BLaER1 (cell line): ENCODE data around the gene EPB41L1.

Experiments used
- H3K27ac ChIP-seq: shearing (Covaris generic); formaldehyde crosslinking; 2 replicates; pipeline ENCODE4 v1.8.1; 2022
- H3K27me3 ChIP-seq: shearing (Covaris generic); formaldehyde crosslinking; 2 replicates; pipeline ENCODE4 v1.8.1; 2022
- H3K36me3 ChIP-seq: shearing (Covaris generic); formaldehyde crosslinking; 2 replicates; pipeline ENCODE4 v1.8.1; 2022
- H3K4me1 ChIP-seq: shearing (Covaris generic); formaldehyde crosslinking; 2 replicates; pipeline ENCODE4 v1.8.1; 2022
- H3K4me2 ChIP-seq: shearing (Covaris generic); formaldehyde crosslinking; 2 replicates; pipeline ENCODE4 v1.8.1; 2022
- H3K4me3 ChIP-seq: shearing (Covaris generic); formaldehyde crosslinking; 2 replicates; pipeline ENCODE4 v1.8.1; 2022
- H3K9ac ChIP-seq: shearing (Covaris generic); formaldehyde crosslinking; 2 replicates; pipeline ENCODE4 v1.8.1; 2022
- H3K9me3 ChIP-seq: shearing (Covaris generic); formaldehyde crosslinking; 2 replicates; pipeline ENCODE4 v1.8.1; 2022
- H4K20me1 ChIP-seq: shearing (Covaris generic); formaldehyde crosslinking; 2 replicates; pipeline ENCODE4 v1.8.1; 2022
- Cebpa-rat ChIP-seq: shearing (Covaris generic); IDR thresholded peaks from 2 replicates; pipeline ENCODE4 v1.8.1; 2022

The EPB41L1 gene

GRCh38 chr20:36231331-36231730, 76.8 kb downstream of the EPB41L1 start:
- no peak overlapping the region for H3K4me3 ChIP-seq
- no peaks in the 10 kb centered on the region for H3K36me3 ChIP-seq
- H3K27ac ChIP-seq, result no peak overlapping the region
- no peaks in the 10 kb centered on the region for H4K20me1 ChIP-seq
- no peak overlapping the region for H3K4me2 ChIP-seq
- H3K27me3 ChIP-seq, result no peaks in the 10 kb centered on the region
- H3K4me1 ChIP-seq, result peaks cover 6% of the 10 kb centered on the region
- no peak for TF ChIP-seq Cebpa-rat
- H3K9me3 ChIP-seq, result no peaks in the 10 kb centered on the region
- H3K9ac ChIP-seq, result no peak overlapping the region

DNA sequence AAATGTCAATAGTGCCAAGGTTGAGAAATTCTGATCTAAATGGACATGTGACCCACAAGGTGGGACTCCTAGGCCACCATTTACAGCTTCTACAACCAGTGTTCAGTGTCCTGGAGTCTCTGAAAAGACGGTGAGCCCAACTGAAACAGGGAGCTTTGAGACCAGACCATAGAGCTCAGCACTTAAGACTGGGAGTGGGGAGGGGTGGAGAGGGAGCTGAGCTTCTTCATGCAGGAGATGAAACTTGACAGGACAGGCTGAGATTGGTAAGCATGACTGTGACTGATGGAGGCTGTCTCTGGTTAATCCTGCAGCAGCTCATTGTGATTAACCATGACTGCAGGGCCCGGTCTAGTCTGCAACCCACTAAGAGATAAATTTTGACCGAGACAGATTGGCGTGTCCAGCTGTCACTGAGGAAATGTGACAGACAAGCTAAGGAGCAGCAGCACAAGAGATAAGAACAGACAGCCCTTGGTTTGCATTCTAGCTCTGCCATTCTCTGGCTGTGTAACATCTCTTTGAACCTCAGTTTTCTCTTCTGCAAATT, 80.3 kb downstream of the EPB41L1 start:
- no peak for TF ChIP-seq Cebpa-rat
- Histone ChIP-seq H3K4me3 (no peak overlapping the region), H3K4me2 (no peak overlapping the region), H3K36me3 (peaks cover 22% of the 10 kb centered on the region), H4K20me1 (peaks cover 21% of the 10 kb centered on the region), H3K9me3 (no peaks in the 10 kb centered on the region), H3K27me3 (no peaks in the 10 kb centered on the region), H3K4me1 (peaks cover 25% of the 10 kb centered on the region), H3K27ac (no peak overlapping the region), H3K9ac (no peak overlapping the region)

DNA sequence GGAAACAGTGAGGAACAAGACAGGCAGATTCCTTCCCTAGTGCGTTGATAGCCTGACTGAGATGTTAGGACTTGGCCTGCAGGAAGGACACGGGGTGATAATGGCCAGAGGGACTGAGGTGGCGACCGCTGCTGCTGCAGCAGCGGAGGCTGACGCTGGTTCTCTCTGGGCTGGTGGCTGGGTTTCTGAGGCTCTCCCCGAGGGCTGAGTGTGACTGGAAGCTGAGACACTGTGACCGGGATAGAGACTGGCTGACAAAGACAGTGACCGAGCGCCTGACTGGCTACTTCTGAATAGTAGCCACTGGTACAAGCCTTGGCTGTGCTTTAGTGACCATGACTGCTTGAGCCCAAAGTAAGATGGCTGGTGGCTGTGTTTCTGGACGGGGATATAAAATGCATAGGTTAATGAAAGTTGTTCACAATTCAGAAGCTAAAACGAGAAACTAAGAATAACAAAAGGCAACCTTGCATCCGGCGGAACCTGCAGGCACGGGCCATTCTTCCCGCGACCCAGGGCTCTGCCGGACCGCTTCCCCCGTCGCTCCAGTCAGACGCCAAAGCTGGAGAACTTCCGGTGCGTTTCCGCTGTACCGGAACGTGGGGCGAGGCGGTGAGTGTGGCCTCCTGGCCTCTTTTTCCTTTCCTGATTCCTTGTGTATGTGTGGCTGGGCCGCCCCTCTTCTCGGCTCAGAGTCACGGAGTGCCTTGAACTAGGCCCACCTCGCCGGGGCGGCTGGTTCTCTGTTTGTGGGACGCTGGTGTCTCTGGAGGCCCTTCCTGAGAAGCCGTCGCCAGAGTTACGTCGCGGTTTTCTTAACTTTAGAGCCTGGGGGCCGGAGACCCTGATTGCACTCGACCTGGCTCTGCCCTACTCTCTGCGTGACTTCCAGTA, 81.6 kb downstream of the EPB41L1 start, which contains the start of gene AAR2:
Gene AAR2 (plus strand): TSS at position 587 of the 894 bp plus-strand sequence. CDS start 3,391 bp downstream, outside the sequence.
- H3K9me3 ChIP-seq, result no peaks in the 10 kb centered on the region
- H3K36me3 ChIP-seq, result peaks cover 33% of the 10 kb centered on the region
- peak within 1 kb of the TSS; percentile 98 for H3K4me2 ChIP-seq
- H3K4me1 ChIP-seq, result peaks cover 25% of the 10 kb centered on the region
- peak within 1 kb of the TSS; percentile 98 for H3K9ac ChIP-seq
- H3K4me3 ChIP-seq, result peak within 1 kb of the TSS; percentile 86
- no peak for TF ChIP-seq Cebpa-rat
- H3K27ac ChIP-seq, result peak within 1 kb of the TSS; percentile 94
- no peaks in the 10 kb centered on the region for H3K27me3 ChIP-seq
- peaks cover 31% of the 10 kb centered on the region for H4K20me1 ChIP-seq

- peak overlapping the region; percentile 94 for H3K27ac ChIP-seq
- peaks cover 25% of the 10 kb centered on the region for H3K4me1 ChIP-seq
- peaks cover 39% of the 10 kb centered on the region for H3K36me3 ChIP-seq
- H4K20me1 ChIP-seq, result peaks cover 37% of the 10 kb centered on the region
- H3K27me3 ChIP-seq, result no peaks in the 10 kb centered on the region
- H3K9me3 ChIP-seq, result no peaks in the 10 kb centered on the region
- no peak for TF ChIP-seq Cebpa-rat
- peak overlapping the region; percentile 98 for H3K4me2 ChIP-seq
- peak overlapping the region; percentile 86 for H3K4me3 ChIP-seq
- peak overlapping the region; percentile 98 for H3K9ac ChIP-seq
Observed at GRCh38 chr20:36236786-36237121, 82.2 kb downstream of the EPB41L1 start.

- no peak for TF ChIP-seq Cebpa-rat
- H3K36me3 ChIP-seq, result peaks cover 46% of the 10 kb centered on the region
- H3K4me3 ChIP-seq, result peak overlapping the region; percentile 86
- H4K20me1 ChIP-seq, result peaks cover 45% of the 10 kb centered on the region
- no peaks in the 10 kb centered on the region for H3K27me3 ChIP-seq
- H3K9ac ChIP-seq, result peak overlapping the region; percentile 98
- no peaks in the 10 kb centered on the region for H3K9me3 ChIP-seq
- H3K4me2 ChIP-seq, result peak overlapping the region; percentile 98
- peaks cover 25% of the 10 kb centered on the region for H3K4me1 ChIP-seq
- no peak overlapping the region for H3K27ac ChIP-seq
Observed at GRCh38 chr20:36237477-36237876, 82.9 kb downstream of the EPB41L1 start.

- peaks cover 53% of the 10 kb centered on the region for H3K36me3 ChIP-seq
Observed at GRCh38 chr20:36238153-36238552, 83.6 kb downstream of the EPB41L1 start.

GRCh38 chr20:36238760-36239159, 84.2 kb downstream of the EPB41L1 start:
- H3K9me3 ChIP-seq, result no peaks in the 10 kb centered on the region
- no peak overlapping the region for H3K9ac ChIP-seq
- no peaks in the 10 kb centered on the region for H3K27me3 ChIP-seq
- peaks cover 25% of the 10 kb centered on the region for H3K4me1 ChIP-seq
- TF ChIP-seq Cebpa-rat, result no peak
- H3K27ac ChIP-seq, result no peak overlapping the region
- H3K4me3 ChIP-seq, result no peak overlapping the region
- peaks cover 57% of the 10 kb centered on the region for H4K20me1 ChIP-seq
- H3K4me2 ChIP-seq, result no peak overlapping the region
- peaks cover 59% of the 10 kb centered on the region for H3K36me3 ChIP-seq

More at GRCh38 chr20:36238153-36238552, 83.6 kb downstream of the EPB41L1 start:
- no peak overlapping the region for H3K27ac ChIP-seq
- H3K4me1 ChIP-seq, result peaks cover 25% of the 10 kb centered on the region
- H3K4me2 ChIP-seq, result peak overlapping the region; percentile 98; the same call in 1 of the 2 replicates
- no peak overlapping the region for H3K4me3 ChIP-seq
- TF ChIP-seq Cebpa-rat, result no peak
- H3K27me3 ChIP-seq, result no peaks in the 10 kb centered on the region
- peaks cover 51% of the 10 kb centered on the region for H4K20me1 ChIP-seq
- H3K9ac ChIP-seq, result 0 out of 2 replicates have a peak overlapping the region, but pooled peaks have one; percentile 6
- H3K9me3 ChIP-seq, result no peaks in the 10 kb centered on the region

GRCh38 chr20:36240076-36240475, 85.5 kb downstream of the EPB41L1 start:
- peaks cover 70% of the 10 kb centered on the region for H4K20me1 ChIP-seq

GRCh38 chr20:36241678-36242077, 87.1 kb downstream of the EPB41L1 start:
- peaks cover 88% of the 10 kb centered on the region for H3K36me3 ChIP-seq
- no peaks in the 10 kb centered on the region for H3K9me3 ChIP-seq
- H3K9ac ChIP-seq, result no peak overlapping the region
- H4K20me1 ChIP-seq, result peaks cover 86% of the 10 kb centered on the region
- H3K27ac ChIP-seq, result no peak overlapping the region
- H3K27me3 ChIP-seq, result no peaks in the 10 kb centered on the region
- H3K4me1 ChIP-seq, result peaks cover 19% of the 10 kb centered on the region
- H3K4me3 ChIP-seq, result no peak overlapping the region
- no peak for TF ChIP-seq Cebpa-rat
- H3K4me2 ChIP-seq, result no peak overlapping the region

More at GRCh38 chr20:36240076-36240475, 85.5 kb downstream of the EPB41L1 start:
- Histone ChIP-seq H3K27ac (no peak overlapping the region), H3K4me2 (no peak overlapping the region), H3K4me1 (peaks cover 25% of the 10 kb centered on the region), H3K36me3 (peaks cover 72% of the 10 kb centered on the region), H3K27me3 (no peaks in the 10 kb centered on the region), H3K4me3 (no peak overlapping the region), H3K9me3 (no peaks in the 10 kb centered on the region), H3K9ac (no peak overlapping the region)
- TF ChIP-seq Cebpa-rat, result no peak

GRCh38 chr20:36243726-36244125, 89.2 kb downstream of the EPB41L1 start:
- H3K9ac ChIP-seq, result no peak overlapping the region
- H3K4me1 ChIP-seq, result no peaks in the 10 kb centered on the region
- H3K4me2 ChIP-seq, result no peak overlapping the region
- H3K4me3 ChIP-seq, result no peak overlapping the region
- peaks cover 96% of the 10 kb centered on the region for H4K20me1 ChIP-seq
- no peaks in the 10 kb centered on the region for H3K27me3 ChIP-seq
- no peak overlapping the region for H3K27ac ChIP-seq
- H3K9me3 ChIP-seq, result no peaks in the 10 kb centered on the region
- peaks cover 98% of the 10 kb centered on the region for H3K36me3 ChIP-seq
- TF ChIP-seq Cebpa-rat, result no peak
